Smooth muscle cell (in vitro differentiated cells): ENCODE data around the gene METTL24. TPM values are rescaled to one million over a fixed set of nuclear protein-coding genes. Genes with fewer than 3 reads are reported as not detected.

Experiments
- DNase-seq: peaks from one replicate; lab custom pipeline; 2025; ENCODE audit not compliant: unreplicated experiment; lab: John Stamatoyannopoulos, UW
- H2AFZ ChIP-seq: fragments of 200-600 bp; sonication (generic); 2 replicates; pipeline ENCODE4 v1.6.0; 2016; ENCODE audit warnings: antibody characterized with exemption, low read depth, mild to moderate bottlenecking
- H3F3A ChIP-seq: fragments of 200-600 bp; sonication (generic); 2 replicates; pipeline ENCODE4 v1.6.0; 2017; ENCODE audit warnings: antibody characterized with exemption, low read depth
- H3K27ac ChIP-seq: fragments of 200-600 bp; sonication (generic); 2 replicates; pipeline ENCODE4 v1.5.1; 2016; ENCODE audit warnings: low read depth, mild to moderate bottlenecking
- H3K27me3 ChIP-seq: fragments of 200-600 bp; sonication (generic); 2 replicates; pipeline ENCODE4 v1.6.1; 2016; ENCODE audit warnings: low read depth, mild to moderate bottlenecking
- H3K36me3 ChIP-seq: fragments of 200-600 bp; sonication (generic); 2 replicates; pipeline ENCODE4 v1.5.1; 2016; ENCODE audit warnings: low read depth
- H3K4me1 ChIP-seq: fragments of 200-600 bp; sonication (generic); 2 replicates; pipeline ENCODE4 v1.5.1; 2016; ENCODE audit warnings: low read depth
- H3K4me2 ChIP-seq: fragments of 200-600 bp; sonication (generic); 2 replicates; pipeline ENCODE4 v1.6.0; 2016; ENCODE audit warnings: mild to moderate bottlenecking
- H3K4me3 ChIP-seq: fragments of 200-600 bp; sonication (generic); 2 replicates; pipeline ENCODE4 v1.5.1; 2016; ENCODE audit warnings: mild to moderate bottlenecking
- H3K79me2 ChIP-seq: fragments of 200-600 bp; sonication (generic); 2 replicates; pipeline ENCODE4 v1.6.0; 2016; ENCODE audit warnings: low read depth, mild to moderate bottlenecking
- H3K9ac ChIP-seq: fragments of 200-600 bp; sonication (generic); 2 replicates; pipeline ENCODE4 v1.6.0; 2016; ENCODE audit warnings: low read depth
- H3K9me3 ChIP-seq: fragments of 200-600 bp; sonication (generic); replicated peaks from 2 replicates; pipeline ENCODE4 v1.5.1; 2016; ENCODE audit warnings: low read depth
- H4K20me1 ChIP-seq: fragments of 200-600 bp; sonication (generic); 2 replicates; pipeline ENCODE4 v1.6.0; 2016; ENCODE audit warnings: low read depth
- WGBS: methylation state at CpG from one replicate; pipeline ENCODE4 v1.1.7; 2016; ENCODE audit warnings: low lambda C conversion rate; 5-methylcytosine and 5-hydroxymethylcytosine counted together
- polyA plus RNA-seq: library from polyadenylated mRNA; unstranded; fragments of >200 nt; fragmentation: Nextera tagmentation; extraction: Ambion mirVana; gene quantifications from 2 replicates; pipeline ENCODE4 v1.2.1, GENCODE V29; 2016
- total RNA-seq: library from RNA; depleted of rRNA; stranded (reverse); fragments of >200 nt; gene quantifications from 2 replicates; pipeline ENCODE4 v1.2.3, GENCODE V29; 2014
- TF ChIP-seq, protein P1 (sequence below): fragments of 200-600 bp; sonication (generic); IDR thresholded peaks from 2 replicates; pipeline ENCODE4 v1.5.1; 2017; ENCODE audit warnings: borderline replicate concordance, mild to moderate bottlenecking, antibody characterized with exemption; ENCODE audit not compliant: insufficient read depth, poor library complexity, severe bottlenecking

METTL24 gene
- total and polyA plus RNA-seq, 2 experiments from 2014 or later = 0.74 to 2.6 TPM

- no peaks in the 10 kb centered on the region for H3K9me3 ChIP-seq
- 86% methylated on average over 1 of the region's 1 CpG for WGBS
- DNase-seq = no peak
- H3K27ac ChIP-seq = no peak overlapping the region
- H3K4me1 ChIP-seq = peaks cover 4% of the 10 kb centered on the region
- H2AFZ ChIP-seq = no peak overlapping the region
- no peak overlapping the region for H3K9ac ChIP-seq
- H3K4me3 ChIP-seq = no peak overlapping the region
- no peaks in the 10 kb centered on the region for H3K79me2 ChIP-seq
- TF ChIP-seq, protein P1, sequence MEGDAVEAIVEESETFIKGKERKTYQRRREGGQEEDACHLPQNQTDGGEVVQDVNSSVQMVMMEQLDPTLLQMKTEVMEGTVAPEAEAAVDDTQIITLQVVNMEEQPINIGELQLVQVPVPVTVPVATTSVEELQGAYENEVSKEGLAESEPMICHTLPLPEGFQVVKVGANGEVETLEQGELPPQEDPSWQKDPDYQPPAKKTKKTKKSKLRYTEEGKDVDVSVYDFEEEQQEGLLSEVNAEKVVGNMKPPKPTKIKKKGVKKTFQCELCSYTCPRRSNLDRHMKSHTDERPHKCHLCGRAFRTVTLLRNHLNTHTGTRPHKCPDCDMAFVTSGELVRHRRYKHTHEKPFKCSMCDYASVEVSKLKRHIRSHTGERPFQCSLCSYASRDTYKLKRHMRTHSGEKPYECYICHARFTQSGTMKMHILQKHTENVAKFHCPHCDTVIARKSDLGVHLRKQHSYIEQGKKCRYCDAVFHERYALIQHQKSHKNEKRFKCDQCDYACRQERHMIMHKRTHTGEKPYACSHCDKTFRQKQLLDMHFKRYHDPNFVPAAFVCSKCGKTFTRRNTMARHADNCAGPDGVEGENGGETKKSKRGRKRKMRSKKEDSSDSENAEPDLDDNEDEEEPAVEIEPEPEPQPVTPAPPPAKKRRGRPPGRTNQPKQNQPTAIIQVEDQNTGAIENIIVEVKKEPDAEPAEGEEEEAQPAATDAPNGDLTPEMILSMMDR = no peak
- H3K36me3 ChIP-seq = no peaks in the 10 kb centered on the region
- H3K4me2 ChIP-seq = no peak overlapping the region
- no peaks in the 10 kb centered on the region for H4K20me1 ChIP-seq
- H3K27me3 ChIP-seq = no peaks in the 10 kb centered on the region
- H3F3A ChIP-seq = no peaks in the 10 kb centered on the region
These were observed 41.0 kb downstream of the METTL24 start for GRCh38 chr6:110317189-110317588.

- no peaks in the 10 kb centered on the region for H3K9me3 ChIP-seq
- H3F3A ChIP-seq = no peaks in the 10 kb centered on the region
- H3K36me3 ChIP-seq = no peaks in the 10 kb centered on the region
- H3K4me3 ChIP-seq = no peak overlapping the region
- H2AFZ ChIP-seq = no peak overlapping the region
- H4K20me1 ChIP-seq = no peaks in the 10 kb centered on the region
- peaks cover 3% of the 10 kb centered on the region for H3K4me1 ChIP-seq
- TF ChIP-seq, protein P1 = no peak
- 83% methylated on average over 3 of the region's 3 CpGs for WGBS
- no peak overlapping the region for H3K27ac ChIP-seq
- no peak overlapping the region for H3K4me2 ChIP-seq
- no peak for DNase-seq
- no peaks in the 10 kb centered on the region for H3K27me3 ChIP-seq
- no peak overlapping the region for H3K9ac ChIP-seq
- H3K79me2 ChIP-seq = no peaks in the 10 kb centered on the region
These were observed 42.2 kb downstream of the METTL24 start for GRCh38 chr6:110315869-110316398.

GRCh38 chr6:110315207-110315868, 42.8 kb downstream of the METTL24 start:
- Histone ChIP-seq H3K9me3 (no peaks in the 10 kb centered on the region), H3K36me3 (no peaks in the 10 kb centered on the region), H4K20me1 (no peaks in the 10 kb centered on the region), H3K4me2 (no peak overlapping the region), H3K27me3 (no peaks in the 10 kb centered on the region), H3K4me3 (no peak overlapping the region), H3K79me2 (no peaks in the 10 kb centered on the region), H3K27ac (no peak overlapping the region), H3K9ac (no peak overlapping the region), H3K4me1 (peaks cover 7% of the 10 kb centered on the region), H2AFZ (no peak overlapping the region), H3F3A (no peaks in the 10 kb centered on the region)
- no peak for DNase-seq
- 86% methylated on average over 6 of the region's 6 CpGs for WGBS
- TF ChIP-seq, protein P1 = no peak
